IMR-90 (cell line): ENCODE data around the gene HOXD10. TPM values are rescaled to one million over a fixed set of nuclear protein-coding genes. Genes with fewer than 3 reads are reported as not detected.

Source experiments
- ATAC-seq: fragments of 200-7000 bp; cut with Tn5 transposase; 2 replicates; pipeline ENCODE4 v1.9.1; 2020; ENCODE audit warnings: low read depth, mild to moderate bottlenecking, moderate library complexity
- BruUV-seq: library from RNA; stranded (reverse); fragments of 400-500 nt; replicated peaks from 2 replicates; lab custom pipeline; 2021; lab: Mats Ljungman, UMichigan
- CTCF ChIA-PET: fragments of 300-600 bp; formaldehyde crosslinking; extraction: SDS; loops from one replicate; lab custom pipeline; 2021; ENCODE audit warnings: antibody characterized with exemption; lab: Yijun Ruan, JAX
- POLR2A ChIA-PET: fragments of 300-600 bp; sonication (Branson Sonifier 250); formaldehyde crosslinking; loops from one replicate; lab custom pipeline; 2022; ENCODE audit warnings: antibody characterized with exemption; ENCODE audit not compliant: unreplicated experiment; lab: Charles Lee
- DNase-seq: peaks from one replicate; pipeline ENCODE4 v3.0.0; 2013
- H2AFZ ChIP-seq: replicated peaks from 2 replicates; pipeline ENCODE3; 2013; ENCODE audit warnings: low read length, mild to moderate bottlenecking; ENCODE audit not compliant: poor library complexity
- H2AK5ac ChIP-seq: 2 replicates; pipeline ENCODE4 v1.6.1; 2013; ENCODE audit warnings: low read depth, low read length, inconsistent platforms
- H2AK9ac ChIP-seq: replicated peaks from 2 replicates; pipeline ENCODE3; 2013; ENCODE audit warnings: mild to moderate bottlenecking, low read depth, low read length, moderate library complexity; ENCODE audit not compliant: poor library complexity
- H2BK120ac ChIP-seq: 2 replicates; pipeline ENCODE4 v1.6.1; 2013; ENCODE audit warnings: low read depth, low read length, inconsistent platforms
- H2BK15ac ChIP-seq: 3 replicates; pipeline ENCODE4 v1.6.1; 2013; ENCODE audit warnings: low read depth, low read length, inconsistent platforms
- H2BK20ac ChIP-seq: 2 replicates; pipeline ENCODE4 v1.6.1; 2013; ENCODE audit warnings: low read depth, mild to moderate bottlenecking, inconsistent platforms, low read length, moderate library complexity
- H2BK5ac ChIP-seq: 2 replicates; pipeline ENCODE4 v1.6.1; 2013; ENCODE audit warnings: mild to moderate bottlenecking, low read depth, low read length, inconsistent platforms; ENCODE audit not compliant: poor library complexity, severe bottlenecking
- H3K14ac ChIP-seq: replicated peaks from 2 replicates; pipeline ENCODE4 v1.6.1; 2013; ENCODE audit warnings: low read depth, low read length, inconsistent platforms
- H3K18ac ChIP-seq: 2 replicates; pipeline ENCODE4 v1.6.1; 2013; ENCODE audit warnings: low read depth, low read length, control low read depth
- H3K23ac ChIP-seq: 2 replicates; pipeline ENCODE4 v1.6.1; 2013; ENCODE audit warnings: low read depth, low read length, inconsistent platforms
- H3K27ac ChIP-seq: 2 replicates; pipeline ENCODE4 v1.5.1; 2013; ENCODE audit warnings: mild to moderate bottlenecking, control low read depth, low read length; ENCODE audit not compliant: insufficient read depth
- H3K27me3 ChIP-seq: 2 replicates; pipeline ENCODE4 v1.6.1; 2013; ENCODE audit warnings: low read length; ENCODE audit not compliant: control insufficient read depth, insufficient read depth
- H3K36me3 ChIP-seq: 2 replicates; pipeline ENCODE4 v1.6.1; 2013; ENCODE audit warnings: low read length, mixed read lengths; ENCODE audit not compliant: control insufficient read depth, insufficient read depth
- H3K4ac ChIP-seq: 2 replicates; pipeline ENCODE4 v1.6.1; 2013; ENCODE audit warnings: low read depth, low read length, inconsistent platforms
- H3K4me1 ChIP-seq: 2 replicates; pipeline ENCODE4 v1.6.1; 2013; ENCODE audit warnings: low read length, mixed read lengths; ENCODE audit not compliant: control insufficient read depth, insufficient read depth
- H3K4me2 ChIP-seq: 2 replicates; pipeline ENCODE4 v1.6.1; 2013; ENCODE audit warnings: low read depth, mild to moderate bottlenecking, control low read depth, low read length, moderate library complexity
- H3K4me3 ChIP-seq: 2 replicates; pipeline ENCODE4 v1.5.1; 2013; ENCODE audit warnings: low read depth, mild to moderate bottlenecking, control low read depth, low read length, moderate library complexity; ENCODE audit not compliant: insufficient read depth
- H3K56ac ChIP-seq: 2 replicates; pipeline ENCODE4 v1.6.1; 2013; ENCODE audit warnings: low read length, inconsistent platforms; ENCODE audit not compliant: insufficient read depth; ENCODE audit errors: extremely low read depth
- H3K79me1 ChIP-seq, 2 experiments: 2 replicates each; pipeline ENCODE4 v1.6.1; 2013; ENCODE audit warnings: low read length in 2 of 2, inconsistent platforms in 1 of 2, low read depth in 1 of 2
- H3K9ac ChIP-seq: 2 replicates; pipeline ENCODE4 v1.6.1; 2013; ENCODE audit warnings: low read depth, low read length, control low read depth
- H3K9me1 ChIP-seq: 2 replicates; pipeline ENCODE4 v1.6.1; 2013; ENCODE audit warnings: low read length, inconsistent platforms; ENCODE audit not compliant: insufficient read depth
- H3K9me3 ChIP-seq: 2 replicates; pipeline ENCODE4 v1.6.1; 2013; ENCODE audit warnings: low read length; ENCODE audit not compliant: control insufficient read depth, insufficient read depth
- H4K20me1 ChIP-seq: 2 replicates; pipeline ENCODE4 v1.6.1; 2013; ENCODE audit warnings: low read length, inconsistent platforms; ENCODE audit not compliant: insufficient read depth
- H4K5ac ChIP-seq: 2 replicates; pipeline ENCODE4 v1.6.1; 2013; ENCODE audit warnings: mild to moderate bottlenecking, low read depth, low read length, control low read depth
- H4K8ac ChIP-seq, 2 experiments: 2 replicates each; pipeline ENCODE4 v1.6.1; 2013; ENCODE audit warnings: low read depth in 2 of 2, low read length in 2 of 2, control low read depth in 1 of 2, inconsistent platforms in 1 of 2
- H4K91ac ChIP-seq: 2 replicates; pipeline ENCODE4 v1.6.1; 2013; ENCODE audit warnings: low read depth, low read length, inconsistent platforms; ENCODE audit not compliant: insufficient read depth
- BHLHE40 ChIP-seq: fragments of 150-350 bp; IDR thresholded peaks from 2 replicates; pipeline ENCODE4 v1.6.1; 2016; ENCODE audit warnings: mild to moderate bottlenecking, low read depth, low read length
- CHD1 ChIP-seq: IDR thresholded peaks from 2 replicates; pipeline ENCODE4 v1.6.1; 2012; ENCODE audit warnings: low read depth, low read length, improper control_type of control experiment
- MAZ ChIP-seq: IDR thresholded peaks from 2 replicates; pipeline ENCODE4 v1.6.1; 2012; ENCODE audit warnings: low read depth, mild to moderate bottlenecking, low read length, improper control_type of control experiment, moderate library complexity, borderline replicate concordance
- POLR2A ChIP-seq: IDR thresholded peaks from 2 replicates; pipeline ENCODE4 v1.6.1; 2012; ENCODE audit warnings: mild to moderate bottlenecking, low read depth, low read length
- RCOR1 ChIP-seq: IDR thresholded peaks from 2 replicates; pipeline ENCODE4 v1.6.1; 2012; ENCODE audit warnings: mild to moderate bottlenecking, low read length, improper control_type of control experiment; ENCODE audit not compliant: insufficient replicate concordance
- USF2 ChIP-seq: fragments of 150-350 bp; IDR thresholded peaks from 2 replicates; pipeline ENCODE4 v1.6.1; 2017; ENCODE audit warnings: mild to moderate bottlenecking, antibody characterized with exemption, low read length, low read depth
- WGBS, 2 experiments: methylation state at CpG; one replicate each; pipeline versions ENCODE4 v1.1.5 to v1.1.7; 2013; ENCODE audit warnings: missing lambda C conversion rate in 2 of 2; ENCODE audit not compliant: insufficient read length in 1 of 2; ENCODE audit errors: extremely low coverage in 2 of 2; 5-methylcytosine and 5-hydroxymethylcytosine counted together
- dilution Hi-C: fragments of 300-500 bp; cut with HindIII; formaldehyde crosslinking; loops from one replicate; pipeline ENCODE4 v1.14.3; 2018; ENCODE audit warnings: low sequenced_read_pairs; ENCODE audit not compliant: unreplicated experiment
- in situ Hi-C: fragments of 300-500 bp; cut with MboI; formaldehyde crosslinking; loops from 3 replicates; pipeline ENCODE4 v1.14.3; 2019; ENCODE audit warnings: low sequenced_read_pairs, inconsistent platforms, mixed read lengths
- intact Hi-C: fragments of 100-400 bp; cut with micrococcal nuclease; formaldehyde crosslinking; loops from 2 replicates; pipeline ENCODE4 v1.10.0; 2022
- polyA plus RNA-seq, 3 experiments: library from polyadenylated mRNA; depleted of rRNA; stranded (reverse); fragments of >200 nt; gene quantifications; 2 replicates each; pipeline ENCODE4 v1.2.3, GENCODE V29; 2012; ENCODE audit warnings: low replicate concordance in 1 of 3
- total RNA-seq: library from RNA; depleted of rRNA; stranded (reverse); fragments of >200 nt; gene quantifications from 2 replicates; pipeline ENCODE4 v1.2.3, GENCODE V29; 2012

Gene HOXD10
- total and polyA plus RNA-seq, 2 of the 4 experiments (the other 2 are of a cell fraction): not detected

GRCh38 chr2:176114120-176114929 is 2.3 kb upstream of the HOXD10 start:
- CTCF ChIA-PET: interaction anchor here (0.6 to 1.0 kb wide), 3 partner anchors 13 to 286 kb away, joined by 3 to 7 read pairs (median 3); no protein-coding TSS in a partner anchor
- H2AK5ac ChIP-seq: no peak overlapping the region
- no peak overlapping the region for H2BK15ac ChIP-seq
- no peak overlapping the region for H3K23ac ChIP-seq
- no peak overlapping the region for H3K9ac ChIP-seq
- H3K79me1 ChIP-seq: no peaks in the 10 kb centered on the region
- no peak overlapping the region for H2BK120ac ChIP-seq
- H2AFZ ChIP-seq: no peak overlapping the region
- H3K4me2 ChIP-seq: no peak overlapping the region
- H2AK9ac ChIP-seq: no peak overlapping the region
- H3K9me3 ChIP-seq: peaks cover 12% of the 10 kb centered on the region
- H3K56ac ChIP-seq: no peak overlapping the region
- H4K5ac ChIP-seq: no peak overlapping the region
- DNase-seq (no peak), ATAC-seq (no peak)
- WGBS, 2 experiments: 2% methylated on average over 18 of the region's 26 CpGs; no CpG with 5 or more reads in 1 of the 2 experiments
- no peak overlapping the region for H4K91ac ChIP-seq
- peaks cover 92% of the 10 kb centered on the region for H3K27me3 ChIP-seq
- dilution Hi-C loops (no loop called here), in situ Hi-C loops (no loop called here), intact Hi-C loops (no loop called here)
- H3K36me3 ChIP-seq: no peaks in the 10 kb centered on the region
- H4K20me1 ChIP-seq: no peaks in the 10 kb centered on the region
- no peaks in the 10 kb centered on the region for H3K4me1 ChIP-seq
- H3K9me1 ChIP-seq: no peaks in the 10 kb centered on the region
- H2BK5ac ChIP-seq: no peak overlapping the region
- POLR2A ChIA-PET: no interaction called here
- H3K27ac ChIP-seq: no peak overlapping the region
- no TSS peak for BruUV-seq
- no peak overlapping the region for H3K14ac ChIP-seq
- no peak overlapping the region for H3K18ac ChIP-seq
- TF ChIP-seq POLR2A (no peak), CHD1 (no peak), RCOR1 (no peak), USF2 (no peak), MAZ (no peak), BHLHE40 (no peak)
- no peak overlapping the region for H4K8ac ChIP-seq
- no peak overlapping the region for H2BK20ac ChIP-seq
- H3K4me3 ChIP-seq: no peak overlapping the region
- no peak overlapping the region for H3K4ac ChIP-seq
